H1 (cell line): ENCODE data around the gene PITPNC1. TPM values are rescaled to one million over a fixed set of nuclear protein-coding genes. Genes with fewer than 3 reads are reported as not detected.

Experiments used
- CTCF ChIA-PET: fragments of 300-600 bp; sonication (Branson Sonifier 250); formaldehyde crosslinking; loops from one replicate; lab custom pipeline; 2021; ENCODE audit not compliant: partially characterized antibody; lab: Charles Lee
- POLR2A ChIA-PET: fragments of 300-600 bp; sonication (Branson Sonifier 250); formaldehyde crosslinking; loops from one replicate; lab custom pipeline; 2021; ENCODE audit warnings: inconsistent platforms; ENCODE audit not compliant: partially characterized antibody; lab: Charles Lee
- DNase-seq, 2 experiments: peaks; one replicate each; pipeline versions ENCODE4 v3.0.0 to v3.0.0-alpha.2; 2010 to 2022; ENCODE audit warnings: low spot score in 2 of 2, low read depth in 1 of 2, mixed read lengths in 1 of 2
- FAIRE-seq: peaks from 2 replicates; lab custom pipeline; 2011; peaks lifted over from hg19 to GRCh38; lab: Jason Lieb, UNC
- H2AFZ ChIP-seq: 2 replicates; pipeline ENCODE4 v1.8.1; 2012; ENCODE audit warnings: low read length, inconsistent platforms
- H2AK5ac ChIP-seq: 2 replicates; pipeline ENCODE4 v1.6.1; 2013; ENCODE audit warnings: low read depth, low read length
- H2BK120ac ChIP-seq: replicated peaks from 2 replicates; pipeline ENCODE3; 2013; ENCODE audit warnings: low read depth, low read length, inconsistent platforms
- H2BK12ac ChIP-seq: 2 replicates; pipeline ENCODE4 v1.6.1; 2013; ENCODE audit warnings: low read depth, low read length
- H2BK15ac ChIP-seq: 2 replicates; pipeline ENCODE4 v1.6.1; 2013; ENCODE audit warnings: low read length
- H2BK20ac ChIP-seq: 2 replicates; pipeline ENCODE4 v1.6.1; 2013; ENCODE audit warnings: low read length
- H2BK5ac ChIP-seq: 2 replicates; pipeline ENCODE4 v1.6.1; 2013; ENCODE audit warnings: low read depth, low read length
- H3K14ac ChIP-seq: 2 replicates; pipeline ENCODE4 v1.6.1; 2013; ENCODE audit warnings: inconsistent platforms; ENCODE audit not compliant: insufficient read length
- H3K18ac ChIP-seq: 2 replicates; pipeline ENCODE4 v1.6.1; 2013; ENCODE audit warnings: low read length; ENCODE audit errors: extremely low read depth
- H3K23ac ChIP-seq: 2 replicates; pipeline ENCODE4 v1.6.1; 2013; ENCODE audit warnings: inconsistent platforms; ENCODE audit not compliant: insufficient read length
- H3K23me2 ChIP-seq: 2 replicates; pipeline ENCODE4 v1.6.1; 2013; ENCODE audit warnings: low read depth, low read length
- H3K27ac ChIP-seq: 2 replicates; pipeline ENCODE4 v1.6.1; 2011; ENCODE audit warnings: low read depth, low read length, inconsistent platforms
- H3K27me3 ChIP-seq, 4 experiments: replicated peaks in 1 of 4; 1 replicate in 1 of 4; 2 replicates in 3 of 4; pipeline versions ENCODE4 v1.6.1 to v1.8.1; 2011 to 2013; ENCODE audit warnings: low read length in 3 of 4, mild to moderate bottlenecking in 3 of 4, inconsistent platforms in 2 of 4, mixed read lengths in 2 of 4, moderate library complexity in 1 of 4; ENCODE audit not compliant: control insufficient read depth in 3 of 4, insufficient read depth in 3 of 4; ENCODE audit errors: extremely low read depth in 1 of 4
- H3K36me3 ChIP-seq, 4 experiments: 2 replicates each; pipeline versions ENCODE4 v1.6.1 to v1.8.1; 2011 to 2013; ENCODE audit warnings: mild to moderate bottlenecking in 4 of 4, low read length in 3 of 4, moderate library complexity in 2 of 4, control low read depth in 1 of 4, inconsistent platforms in 1 of 4; ENCODE audit not compliant: insufficient read depth in 4 of 4, control insufficient read depth in 2 of 4
- H3K4ac ChIP-seq: replicated peaks from 2 replicates; pipeline ENCODE3; 2013; ENCODE audit warnings: low read length, low read depth, mixed read lengths, inconsistent platforms; ENCODE audit not compliant: insufficient read length
- H3K4me1 ChIP-seq, 4 experiments: replicated peaks in 1 of 4; 1 replicate in 1 of 4; 2 replicates in 3 of 4; pipeline versions ENCODE4 v1.6.1 to v1.8.1; 2011 to 2013; ENCODE audit warnings: low read length in 3 of 4, inconsistent platforms in 2 of 4, mixed read lengths in 1 of 4; ENCODE audit not compliant: insufficient read depth in 4 of 4, control insufficient read depth in 3 of 4
- H3K4me2 ChIP-seq, 2 experiments: 2 replicates each; pipeline versions ENCODE4 v1.6.1 to v1.8.1; 2011 to 2013; ENCODE audit warnings: low read depth in 2 of 2, low read length in 2 of 2, control low read depth in 1 of 2, inconsistent platforms in 1 of 2, mild to moderate bottlenecking in 1 of 2; ENCODE audit not compliant: insufficient read depth in 1 of 2
- H3K4me3 ChIP-seq, 4 experiments: fragments of 200-600, 300-600 bp in 1 of 4; sonication (generic), shearing (Covaris generic), sonication (Bioruptor Twin) in 1 of 4; 2 replicates each; pipeline versions ENCODE4 v1.5.1 to v1.8.1; 2011 to 2016; ENCODE audit warnings: low read length in 4 of 4, low read depth in 3 of 4, control low read depth in 2 of 4, inconsistent platforms in 2 of 4, mild to moderate bottlenecking in 2 of 4, mixed read lengths in 1 of 4, moderate library complexity in 1 of 4; ENCODE audit not compliant: insufficient read depth in 2 of 4; ENCODE audit errors: extremely low read depth in 1 of 4
- H3K56ac ChIP-seq: replicated peaks from 2 replicates; pipeline ENCODE3; 2013; ENCODE audit warnings: low read depth, mild to moderate bottlenecking, mixed read lengths, low read length, inconsistent platforms; ENCODE audit not compliant: insufficient read length
- H3K79me1 ChIP-seq: 2 replicates; pipeline ENCODE4 v1.6.1; 2013; ENCODE audit warnings: low read depth, low read length, control low read depth
- H3K79me2 ChIP-seq, 2 experiments: 2 replicates each; pipeline versions ENCODE4 v1.6.1 to v1.8.1; 2012 to 2013; ENCODE audit warnings: low read length in 2 of 2, mild to moderate bottlenecking in 2 of 2, inconsistent platforms in 1 of 2; ENCODE audit not compliant: insufficient read depth in 2 of 2, control insufficient read depth in 1 of 2
- H3K9ac ChIP-seq, 4 experiments: replicated peaks in 1 of 4; 1 replicate in 1 of 4; 2 replicates in 3 of 4; pipeline versions ENCODE4 v1.6.1 to v1.8.1; 2011 to 2013; ENCODE audit warnings: low read depth in 3 of 4, low read length in 3 of 4, control low read depth in 2 of 4, mild to moderate bottlenecking in 2 of 4, moderate library complexity in 2 of 4, inconsistent platforms in 1 of 4; ENCODE audit errors: extremely low read depth in 1 of 4
- H3K9me3 ChIP-seq, 2 experiments: 2 replicates each; pipeline versions ENCODE4 v1.6.1 to v1.8.1; 2012 to 2013; ENCODE audit warnings: mild to moderate bottlenecking in 2 of 2, moderate library complexity in 2 of 2, control low read depth in 1 of 2, inconsistent platforms in 1 of 2, low read depth in 1 of 2, low read length in 1 of 2, mixed read lengths in 1 of 2; ENCODE audit not compliant: insufficient read depth in 2 of 2
- H4K20me1 ChIP-seq, 2 experiments: replicated peaks in 1 of 2; 2 replicates each; pipeline versions ENCODE3 to v1.8.1; 2011 to 2013; ENCODE audit warnings: inconsistent platforms in 2 of 2, low read length in 2 of 2, mild to moderate bottlenecking in 1 of 2; ENCODE audit not compliant: insufficient read depth in 2 of 2, control insufficient read depth in 1 of 2
- H4K5ac ChIP-seq: 2 replicates; pipeline ENCODE4 v1.6.1; 2013; ENCODE audit warnings: low read length, low read depth, mixed read lengths, inconsistent platforms; ENCODE audit not compliant: insufficient read length
- H4K8ac ChIP-seq: 2 replicates; pipeline ENCODE4 v1.8.0; 2013; ENCODE audit warnings: mild to moderate bottlenecking, moderate library complexity, low read length, inconsistent platforms; ENCODE audit not compliant: insufficient read depth; ENCODE audit errors: extremely low read depth
- H4K91ac ChIP-seq: replicated peaks from 2 replicates; pipeline ENCODE3; 2013; ENCODE audit warnings: low read length, mixed read lengths, inconsistent platforms; ENCODE audit not compliant: insufficient read length
- CBX5 ChIP-seq: fragments of 300-800, 300-1000 bp; sonication (generic); IDR thresholded peaks from 2 replicates; pipeline ENCODE4 v1.7.1; 2016; ENCODE audit warnings: antibody characterized with exemption, low read length, low read depth
- CEBPB ChIP-seq: IDR thresholded peaks from 2 replicates; pipeline ENCODE4 v1.6.1; 2012; ENCODE audit warnings: low read depth, low read length
- CHD2 ChIP-seq: IDR thresholded peaks from 2 replicates; pipeline ENCODE4 v1.6.1; 2012; ENCODE audit warnings: low read length, improper control_type of control experiment
- EGR1 ChIP-seq: IDR thresholded peaks from 2 replicates; pipeline ENCODE4 v1.6.1; 2011; ENCODE audit warnings: low read depth, low read length, borderline replicate concordance
- GTF2F1 ChIP-seq: IDR thresholded peaks from 2 replicates; pipeline ENCODE4 v1.6.1; 2012; ENCODE audit warnings: low read depth, low read length, improper control_type of control experiment, borderline replicate concordance
- KDM1A ChIP-seq: fragments of 200-600, 300-600 bp; sonication (generic); IDR thresholded peaks from 2 replicates; pipeline ENCODE4 v1.7.1; 2016; ENCODE audit warnings: mild to moderate bottlenecking, low read length, borderline replicate concordance
- RAD21 ChIP-seq, 2 experiments: IDR thresholded peaks in 1 of 2; conservative IDR thresholded peaks in 1 of 2; 2 replicates each; pipeline ENCODE4 v1.6.1; 2011; ENCODE audit warnings: low read depth in 2 of 2, low read length in 2 of 2, improper control_type of control experiment in 1 of 2, inconsistent platforms in 1 of 2, mild to moderate bottlenecking in 1 of 2, moderate library complexity in 1 of 2
- RNF2 ChIP-seq: fragments of 200-900, 300-1000 bp; sonication (generic); IDR thresholded peaks from 2 replicates; pipeline ENCODE4 v1.7.1; 2016; ENCODE audit warnings: borderline replicate concordance, low read depth, mild to moderate bottlenecking, antibody characterized with exemption, low read length; ENCODE audit not compliant: poor library complexity, severe bottlenecking; ENCODE audit errors: missing control alignments
- SP1 ChIP-seq: IDR thresholded peaks from 2 replicates; pipeline ENCODE4 v1.6.1; 2011; ENCODE audit warnings: low read depth, low read length
- TCF12 ChIP-seq: IDR thresholded peaks from 2 replicates; pipeline ENCODE4 v1.6.1; 2011; ENCODE audit warnings: low read depth, mild to moderate bottlenecking, low read length
- WGBS, 2 experiments: shearing (Covaris generic) in 1 of 2; methylation state at CpG; one replicate each; pipeline versions ENCODE4 v1.1.6 to v1.1.7; 2013 to 2015; ENCODE audit warnings: low lambda C conversion rate in 2 of 2, mixed read lengths in 2 of 2, inconsistent platforms in 1 of 2, low coverage in 1 of 2, missing lambda C conversion rate in 1 of 2; ENCODE audit not compliant: insufficient replicate concordance in 2 of 2, insufficient coverage in 1 of 2, insufficient read length in 1 of 2; ENCODE audit errors: extremely low coverage in 1 of 2, missing lambda C conversion rate in 1 of 2; 5-methylcytosine and 5-hydroxymethylcytosine counted together
- polyA plus RNA-seq, 7 experiments: library from polyadenylated mRNA; depleted of rRNA in 3 of 7; stranded (reverse) in 5 of 7; unstranded in 2 of 7; fragments of >200 nt in 5 of 7; fragments of 200-250 nt in 2 of 7; gene quantifications; 1 replicate in 5 of 7; 2 replicates in 1 of 7; 4 replicates in 1 of 7; pipeline versions ENCODE4 v1.2.1 to v1.2.3, GENCODE V29; 2011 to 2013; ENCODE audit warnings: missing spikeins in 2 of 7, mixed read lengths in 2 of 7
- total RNA-seq: library from RNA; stranded (reverse); fragmentation: NEBNext Ultra II Directional; extraction: Animal tissue kit (Norgen Biotek cat#: 25700); gene quantifications from 2 replicates; pipeline ENCODE4 v1.2.1, GENCODE V29; 2021

Gene PITPNC1
- total and polyA plus RNA-seq, 2 of the 8 experiments (the other 6 are each of a cell fraction or from before 2014, with no cell fraction given): 17.6 to 54.7 TPM

DNA sequence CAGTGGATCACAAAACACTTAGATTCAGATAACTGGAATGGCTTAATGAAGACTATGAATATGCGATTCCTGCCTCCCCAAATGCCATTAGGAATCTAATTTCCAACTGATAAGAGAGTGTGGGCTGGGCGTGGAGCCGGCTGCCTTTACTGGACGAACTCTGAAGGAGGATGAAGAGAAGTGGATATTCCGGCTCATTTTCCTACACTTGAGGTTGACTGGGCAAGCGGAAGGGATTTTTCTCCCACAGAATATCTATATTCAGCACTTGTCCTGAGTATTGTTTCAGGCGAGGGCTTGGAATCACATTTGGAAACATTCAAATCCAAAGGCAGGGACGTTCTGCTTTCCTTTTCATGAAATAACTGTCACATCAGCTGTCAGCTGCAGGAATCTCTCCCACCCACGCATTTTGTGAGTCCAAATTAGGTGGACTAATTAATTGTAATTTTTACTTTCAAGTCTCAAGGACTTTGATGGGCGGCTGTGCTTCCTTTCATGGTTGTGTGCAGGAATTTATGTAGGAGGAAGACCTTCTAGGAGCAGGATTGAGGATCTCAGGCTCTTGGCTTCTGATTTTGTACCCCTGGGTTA is 138.5 kb downstream of the PITPNC1 start:
- Histone ChIP-seq H3K27me3 (no peaks in the 10 kb centered on the region), H4K20me1 (peaks cover 0 to 7% of the 10 kb centered on the region in 2 experiments), H3K4me3 (no peak overlapping the region), H2BK12ac (no peak overlapping the region), H3K79me2 (peaks cover 2 to 39% of the 10 kb centered on the region in 2 experiments; a peak in 3 of 4 replicates), H3K9me3 (no peaks in the 10 kb centered on the region), H3K23me2 (no peaks in the 10 kb centered on the region), H3K4ac (no peak overlapping the region), H4K8ac (no peak overlapping the region), H3K23ac (no peak overlapping the region), H4K5ac (no peak overlapping the region), H2BK5ac (no peak overlapping the region), H2AK5ac (peak overlapping the region; percentile 57; the same call in 1 of the 2 replicates), H3K36me3 (no peaks in the 10 kb centered on the region), H3K18ac (no peak overlapping the region), H3K27ac (no peak overlapping the region), H3K4me2 (no peak overlapping the region), H3K4me1 (peaks cover 2 to 15% (median 11%) of the 10 kb centered on the region in 4 experiments; a peak in 6 of 7 replicates), H3K79me1 (no peaks in the 10 kb centered on the region), H2BK15ac (no peak overlapping the region), H3K9ac (no peak overlapping the region), H3K56ac (no peak overlapping the region), H3K14ac (no peak overlapping the region), H2AFZ (no peak overlapping the region), H4K91ac (no peak overlapping the region), H2BK20ac (no peak overlapping the region), H2BK120ac (no peak overlapping the region)
- WGBS, 2 experiments: 83% methylated on average over 10 of the region's 10 CpGs; no CpG with 5 or more reads in 1 of the 2 experiments
- CTCF ChIA-PET: interaction anchor here (0.8 to 2.4 kb wide), 2 partner anchors 14 to 87 kb away, joined by 3 to 9 read pairs; no protein-coding TSS in a partner anchor
- POLR2A ChIA-PET: no interaction called here
- FAIRE-seq (no peak), DNase-seq (no peak)
- TF ChIP-seq CHD2: no peak
- no peak for TF ChIP-seq GTF2F1
- no peak for TF ChIP-seq EGR1
- no peak for TF ChIP-seq KDM1A
- TF ChIP-seq TCF12: no peak
- TF ChIP-seq CEBPB: no peak
- no peak for TF ChIP-seq SP1
- TF ChIP-seq RAD21 (IDR thresholded peaks at IDR 0.05 in 1 of 2, conservative IDR thresholded peaks at IDR 0.05 in 1 of 2; ENCODE audit: low read depth in 2 of 2, low read length in 2 of 2): no peak
- TF ChIP-seq RNF2: no peak
- no peak for TF ChIP-seq CBX5
